ENCODE measurements around the gene MOB3A.

MOB3A gene

GRCh38 chr19:2021453-2022140, 74.5 kb downstream of the MOB3A start:
- Mint-ChIP-seq H3K9me3 (peaks cover 5% of the 10 kb centered on the region), H3K4me1 (peaks cover 6% of the 10 kb centered on the region), H3K27me3 (ENCODE audit: low read depth) (peaks cover 5% of the 10 kb centered on the region), H3K4me3 (no peak overlapping the region), H3K27ac (no peak overlapping the region), H3K36me3 (ENCODE audit: low read depth) (no peaks in the 10 kb centered on the region)
- TF ChIP-seq CTCF (IDR thresholded peaks at IDR 0.05; ENCODE audit: unreplicated experiment in 3 of 3), result no peak
